Neural cell (in vitro differentiated cells): ENCODE measurements around the gene PLEKHM3. TPM values are rescaled to one million over a fixed set of nuclear protein-coding genes. Genes with fewer than 3 reads are reported as not detected.
A peak's percentile ranks its signal among the peaks of the same experiment; 100 is the strongest.

Experiments used
- H2AFZ ChIP-seq: fragments of 200-600, 300-800 bp; sonication (generic), shearing (Covaris generic); 2 replicates; pipeline ENCODE4 v1.6.0; 2014; ENCODE audit warnings: low read depth, mild to moderate bottlenecking, antibody characterized with exemption, low read length, moderate library complexity
- H3F3A ChIP-seq: fragments of 200-600 bp; shearing (Covaris generic); 2 replicates; pipeline ENCODE4 v1.6.1; 2016; ENCODE audit warnings: mild to moderate bottlenecking, moderate library complexity, mixed read lengths, antibody characterized with exemption, low read length; ENCODE audit not compliant: insufficient read depth, poor library complexity, severe bottlenecking
- H3K27ac ChIP-seq: fragments of 200-600, 300-800 bp; sonication (generic), shearing (Covaris generic); 2 replicates; pipeline ENCODE4 v1.5.1; 2014; ENCODE audit warnings: mild to moderate bottlenecking, low read length, moderate library complexity
- H3K27me3 ChIP-seq: fragments of 300-800, 200-600 bp; sonication (generic), shearing (Covaris generic); 2 replicates; pipeline ENCODE4 v1.6.0; 2014; ENCODE audit warnings: mild to moderate bottlenecking, low read depth, low read length, moderate library complexity; ENCODE audit not compliant: insufficient read depth
- H3K36me3 ChIP-seq: fragments of 300-800, 200-600 bp; sonication (generic), shearing (Covaris generic); 2 replicates; pipeline ENCODE4 v1.5.1; 2014; ENCODE audit warnings: mild to moderate bottlenecking, antibody characterized with exemption, low read length, moderate library complexity; ENCODE audit not compliant: insufficient read depth
- H3K4me2 ChIP-seq: fragments of 300-800, 200-600 bp; sonication (generic), shearing (Covaris generic); 2 replicates; pipeline ENCODE4 v1.6.0; 2014; ENCODE audit warnings: mild to moderate bottlenecking, low read length
- H3K4me3 ChIP-seq: fragments of 300-800, 200-600 bp; sonication (generic), shearing (Covaris generic); 2 replicates; pipeline ENCODE4 v1.5.1; 2014; ENCODE audit warnings: mild to moderate bottlenecking, low read length, moderate library complexity
- H3K79me2 ChIP-seq: fragments of 200-600 bp; shearing (Covaris generic); replicated peaks from 2 replicates; pipeline ENCODE4 v1.6.0; 2014; ENCODE audit warnings: mild to moderate bottlenecking, low read length, moderate library complexity; ENCODE audit not compliant: insufficient read depth
- H3K9ac ChIP-seq: fragments of 300-800, 200-600 bp; sonication (generic), shearing (Covaris generic); 2 replicates; pipeline ENCODE4 v1.6.1; 2016; ENCODE audit warnings: mild to moderate bottlenecking, low read length, mixed read lengths
- H3K9me2 ChIP-seq: fragments of 200-600 bp; shearing (Covaris generic); 2 replicates; pipeline ENCODE4 v1.6.1; 2016; ENCODE audit warnings: mild to moderate bottlenecking, low read length, mixed read lengths; ENCODE audit not compliant: insufficient read depth
- H3K9me3 ChIP-seq: fragments of 200-600, 300-800 bp; sonication (generic), shearing (Covaris generic); 2 replicates; pipeline ENCODE4 v1.6.1; 2016; ENCODE audit warnings: mild to moderate bottlenecking, mixed run types, low read length, moderate library complexity, mixed read lengths
- H4K20me1 ChIP-seq: fragments of 200-600 bp; shearing (Covaris generic); 2 replicates; pipeline ENCODE4 v1.6.1; 2016; ENCODE audit warnings: mild to moderate bottlenecking, mixed run types; ENCODE audit not compliant: insufficient read depth
- CTCF ChIP-seq: fragments of 450-650 bp; IDR thresholded peaks from 2 replicates; pipeline ENCODE4 v1.5.1; 2014; ENCODE audit warnings: antibody characterized with exemption, mild to moderate bottlenecking, moderate library complexity; ENCODE audit not compliant: poor library complexity, severe bottlenecking
- EP300 ChIP-seq: fragments of 450-650 bp; conservative IDR thresholded peaks from 2 replicates; pipeline ENCODE4 v1.6.1; 2014; ENCODE audit warnings: antibody characterized with exemption, mild to moderate bottlenecking, moderate library complexity; ENCODE audit not compliant: poor library complexity, severe bottlenecking
- EZH2 ChIP-seq: fragments of 200-600, 300-800 bp; shearing (Covaris generic), sonication (generic); IDR thresholded peaks from 2 replicates; pipeline ENCODE4 v1.6.1; 2014; ENCODE audit warnings: antibody characterized with exemption, low read length, borderline replicate concordance, mild to moderate bottlenecking; ENCODE audit not compliant: insufficient read depth, poor library complexity, severe bottlenecking
- MXI1 ChIP-seq: fragments of 450-650 bp; conservative IDR thresholded peaks from 2 replicates; pipeline ENCODE4 v1.6.1; 2014; ENCODE audit warnings: antibody characterized with exemption, mild to moderate bottlenecking; ENCODE audit not compliant: poor library complexity, severe bottlenecking
- POLR2AphosphoS5 ChIP-seq: IDR thresholded peaks from 2 replicates; pipeline ENCODE4 v1.6.1; 2012
- RAD21 ChIP-seq: fragments of 450-650 bp; conservative IDR thresholded peaks from 2 replicates; pipeline ENCODE4 v1.6.1; 2014; ENCODE audit warnings: antibody characterized with exemption, mild to moderate bottlenecking, moderate library complexity
- REST ChIP-seq: IDR thresholded peaks from 2 replicates; pipeline ENCODE4 v1.6.1; 2012; ENCODE audit warnings: borderline replicate concordance
- SMC3 ChIP-seq: fragments of 450-650 bp; conservative IDR thresholded peaks from 2 replicates; pipeline ENCODE4 v1.6.1; 2014; ENCODE audit warnings: antibody characterized with exemption, mild to moderate bottlenecking, moderate library complexity; ENCODE audit not compliant: poor library complexity
- TAF1 ChIP-seq: IDR thresholded peaks from 2 replicates; pipeline ENCODE4 v1.6.1; 2012; ENCODE audit warnings: low read depth
- polyA plus RNA-seq: library from polyadenylated mRNA; depleted of rRNA; stranded (reverse); fragments of >200 nt; gene quantifications from 2 replicates; pipeline ENCODE4 v1.2.3, GENCODE V29; 2014

PLEKHM3 gene
- polyA plus RNA-seq, 1 donor from 2014 or later, result 13.4 TPM

GRCh38 chr2:208031608-208032019, 6.3 kb upstream of the PLEKHM3 start:
- Histone ChIP-seq H3K27me3 (no peaks in the 10 kb centered on the region), H3K9me2 (no peaks in the 10 kb centered on the region), H3K9ac (no peak overlapping the region), H3K9me3 (no peaks in the 10 kb centered on the region), H3K4me2 (no peak overlapping the region), H3K79me2 (no peaks in the 10 kb centered on the region), H3F3A (no peaks in the 10 kb centered on the region), H3K27ac (no peak overlapping the region), H4K20me1 (no peaks in the 10 kb centered on the region), H3K4me3 (no peak overlapping the region), H3K36me3 (no peaks in the 10 kb centered on the region), H2AFZ (no peak overlapping the region)
- no peak for TF ChIP-seq TAF1

GRCh38 chr2:208025814-208026184, 472 bp upstream of the PLEKHM3 start:
- Histone ChIP-seq H3K79me2 (peaks cover 22% of the 10 kb centered on the region), H2AFZ (peak overlapping the region; percentile 82), H3K27me3 (no peaks in the 10 kb centered on the region), H3K4me3 (peak overlapping the region; percentile 77), H3K4me2 (peak overlapping the region; percentile 40), H4K20me1 (no peaks in the 10 kb centered on the region), H3K9me2 (no peaks in the 10 kb centered on the region), H3K36me3 (no peaks in the 10 kb centered on the region), H3K9ac (peak overlapping the region; percentile 91), H3F3A (no peaks in the 10 kb centered on the region), H3K27ac (peak overlapping the region; percentile 88), H3K9me3 (no peaks in the 10 kb centered on the region)
- no peak for TF ChIP-seq EZH2
- TF ChIP-seq POLR2AphosphoS5, result no peak
- TF ChIP-seq MXI1, result no peak
- TF ChIP-seq RAD21, result no peak
- TF ChIP-seq EP300, result no peak
- TF ChIP-seq CTCF, result no peak
- no peak for TF ChIP-seq REST

GRCh38 chr2:208024091-208024490, 1.2 kb downstream of the PLEKHM3 start:
- no peaks in the 10 kb centered on the region for H3K27me3 ChIP-seq
- peaks cover 22% of the 10 kb centered on the region for H3K79me2 ChIP-seq
- no peaks in the 10 kb centered on the region for H3K9me2 ChIP-seq
- H3K27ac ChIP-seq, result no peak overlapping the region
- H3K4me3 ChIP-seq, result peak overlapping the region; percentile 77
- H3K9me3 ChIP-seq, result no peaks in the 10 kb centered on the region
- H3F3A ChIP-seq, result no peaks in the 10 kb centered on the region
- H3K36me3 ChIP-seq, result no peaks in the 10 kb centered on the region
- H3K4me2 ChIP-seq, result peak overlapping the region; percentile 96
- H3K9ac ChIP-seq, result no peak overlapping the region
- H2AFZ ChIP-seq, result no peak overlapping the region
- H4K20me1 ChIP-seq, result no peaks in the 10 kb centered on the region
- no peak for TF ChIP-seq POLR2AphosphoS5
- no peak for TF ChIP-seq RAD21
- TF ChIP-seq EZH2, result no peak
- no peak for TF ChIP-seq EP300
- TF ChIP-seq TAF1, result no peak
- no peak for TF ChIP-seq MXI1
- TF ChIP-seq CTCF, result no peak
- TF ChIP-seq REST, result no peak
- TF ChIP-seq SMC3, result no peak
